Activated naive CD4-positive, alpha-beta T cell (primary cell): ENCODE measurements around the gene SIGLEC1.

Experiments used
- DNase-seq, 4 experiments: peaks; one replicate each; lab custom pipeline; 2025; lab: John Stamatoyannopoulos, UW

Gene SIGLEC1

GRCh38 chr20:3701061-3701998 is 11.1 kb downstream of the SIGLEC1 start:
- no peak for DNase-seq

DNA sequence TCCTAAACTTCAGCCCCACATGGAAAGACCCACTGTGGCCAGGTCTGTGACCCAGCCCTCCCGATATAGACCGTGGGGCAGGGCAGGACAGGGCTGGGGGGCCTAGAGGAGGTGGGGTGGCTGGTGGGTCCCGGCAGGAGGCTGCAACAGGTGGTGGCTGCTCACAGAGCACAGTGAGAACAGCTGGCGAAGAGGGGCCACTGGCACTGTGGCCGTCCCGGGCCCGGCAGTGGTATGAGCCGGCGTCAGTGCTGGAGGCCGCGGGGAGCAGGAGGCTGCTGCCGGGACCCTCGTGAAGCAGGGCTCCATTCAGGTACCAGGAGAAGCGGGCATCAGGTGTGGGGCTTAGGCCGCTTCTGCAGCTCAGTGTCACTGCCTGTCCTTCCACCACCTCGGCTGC is 13.4 kb downstream of the SIGLEC1 start:
- DNase-seq = no peak

GRCh38 chr20:3698591-3699001 is 13.8 kb downstream of the SIGLEC1 start:
- DNase-seq = no peak

DNA sequence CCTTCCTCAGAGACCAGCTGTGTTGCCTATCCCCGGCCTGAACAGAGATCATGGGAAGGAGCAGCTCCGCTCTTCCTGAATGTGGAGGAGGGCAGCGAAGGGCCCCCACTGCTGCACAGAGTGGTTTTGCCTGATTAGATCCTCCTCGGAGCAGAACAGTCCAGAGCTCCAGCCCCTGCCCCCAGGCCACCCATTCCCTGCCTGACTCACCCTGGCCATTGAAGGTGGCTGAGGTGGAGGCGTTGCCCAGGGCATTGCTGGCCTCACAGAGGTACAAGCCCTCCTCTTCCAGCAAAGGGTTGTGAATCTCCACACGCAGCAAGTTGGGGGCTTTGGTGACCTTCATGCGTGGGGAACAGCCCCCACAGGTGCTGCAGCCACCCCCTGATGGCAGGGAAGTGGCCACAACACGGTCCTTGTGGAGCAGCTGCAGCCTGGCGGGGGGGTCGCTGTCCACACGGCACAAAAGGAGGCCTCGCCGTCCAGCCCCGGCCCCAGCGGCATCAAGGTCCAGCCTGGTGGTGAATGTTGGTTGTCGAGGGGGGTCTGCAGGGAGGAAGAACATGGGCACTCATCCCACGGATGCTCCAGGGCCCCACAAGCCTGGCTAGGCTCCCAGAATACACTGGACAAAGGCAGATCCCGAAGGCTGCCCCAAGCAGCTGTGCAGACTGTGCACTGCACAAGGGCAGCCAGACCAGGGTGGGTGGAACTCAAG is 14.7 kb downstream of the SIGLEC1 start:
- no peak for DNase-seq

- no peak for DNase-seq
These were observed 15.4 kb downstream of the SIGLEC1 start for GRCh38 chr20:3696745-3697587.

DNA sequence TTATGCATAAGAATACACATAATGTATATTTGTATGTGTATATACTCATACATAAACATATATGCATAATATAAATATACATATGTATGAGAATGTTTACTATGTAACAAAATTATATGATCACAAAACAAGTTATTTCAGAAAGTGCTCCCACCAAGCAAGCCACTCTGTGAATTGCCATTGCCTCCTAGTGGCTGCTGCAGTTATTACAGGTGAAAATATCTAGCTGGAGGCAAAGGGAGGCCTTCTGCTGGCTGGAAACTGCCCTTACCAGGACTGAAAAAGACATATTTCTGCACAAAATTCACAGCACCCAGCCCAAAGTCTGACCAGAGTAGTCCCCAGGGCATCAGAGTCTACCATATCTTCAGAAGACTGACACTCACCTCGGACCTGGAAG is 16.2 kb downstream of the SIGLEC1 start:
- DNase-seq = no peak

DNA sequence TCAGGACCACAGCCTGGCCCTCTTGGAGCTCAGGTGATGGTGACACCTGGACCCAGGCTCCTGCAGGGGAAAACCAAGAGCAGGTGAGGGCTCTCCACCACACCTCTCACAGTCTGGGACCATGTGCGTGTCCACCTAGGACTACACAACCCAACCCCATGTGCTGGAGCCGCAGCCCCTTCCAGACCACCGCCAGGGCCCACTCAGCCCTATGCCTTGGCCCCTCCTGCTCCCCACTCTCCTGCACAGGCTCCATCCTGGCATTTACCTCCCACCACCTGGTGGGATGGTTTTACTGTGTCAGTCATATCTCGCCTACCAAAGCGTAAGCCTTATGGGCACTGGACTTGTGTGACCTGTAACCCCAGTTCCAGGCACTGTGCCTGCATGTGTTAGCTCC is 17.5 kb downstream of the SIGLEC1 start:
- no peak for DNase-seq

DNA sequence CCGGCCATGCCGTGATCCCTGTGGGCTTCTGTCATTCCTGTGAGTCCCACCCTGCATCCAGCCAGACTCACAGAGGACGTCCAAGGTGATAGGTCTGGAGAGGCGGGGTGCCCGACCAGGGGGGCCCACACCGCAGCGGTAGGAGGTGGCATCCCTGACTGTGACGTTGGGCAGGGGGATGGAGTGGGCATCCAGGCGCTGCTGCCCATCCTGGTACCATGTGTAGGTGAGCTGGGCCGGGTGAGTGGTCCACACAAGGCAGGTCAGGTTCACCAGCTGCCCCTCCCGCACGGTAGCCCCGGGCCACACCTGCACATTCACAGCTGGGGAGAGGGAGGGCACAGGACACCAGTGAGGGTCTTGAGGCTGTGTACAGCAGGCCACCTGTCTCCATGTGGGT is 19.0 kb downstream of the SIGLEC1 start:
- no peak for DNase-seq

GRCh38 chr20:3692706-3693294 is 19.6 kb downstream of the SIGLEC1 start:
- DNase-seq = no peak

DNA sequence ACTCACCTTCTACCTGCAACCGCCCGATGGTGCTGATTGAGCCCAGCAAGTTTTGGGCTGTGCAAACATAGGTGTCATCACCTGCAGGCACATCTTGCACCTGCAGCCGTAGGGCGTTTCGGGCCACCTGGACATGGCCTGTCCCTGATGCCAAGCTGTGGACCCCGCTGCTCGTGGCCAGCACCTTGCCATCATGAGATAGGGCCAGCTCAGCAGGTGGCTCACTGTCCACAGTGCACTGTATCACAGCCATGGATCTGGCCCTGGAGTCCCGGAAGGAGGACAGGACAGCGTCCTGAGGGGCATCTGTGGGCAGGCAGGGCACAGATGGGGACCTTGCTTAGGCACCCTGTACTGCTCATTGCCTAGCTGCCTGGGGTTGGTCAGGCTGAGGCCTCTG is 20.5 kb downstream of the SIGLEC1 start:
- DNase-seq = no peak

GRCh38 chr20:3691306-3691705 is 21.1 kb downstream of the SIGLEC1 start:
- DNase-seq = no peak

DNA sequence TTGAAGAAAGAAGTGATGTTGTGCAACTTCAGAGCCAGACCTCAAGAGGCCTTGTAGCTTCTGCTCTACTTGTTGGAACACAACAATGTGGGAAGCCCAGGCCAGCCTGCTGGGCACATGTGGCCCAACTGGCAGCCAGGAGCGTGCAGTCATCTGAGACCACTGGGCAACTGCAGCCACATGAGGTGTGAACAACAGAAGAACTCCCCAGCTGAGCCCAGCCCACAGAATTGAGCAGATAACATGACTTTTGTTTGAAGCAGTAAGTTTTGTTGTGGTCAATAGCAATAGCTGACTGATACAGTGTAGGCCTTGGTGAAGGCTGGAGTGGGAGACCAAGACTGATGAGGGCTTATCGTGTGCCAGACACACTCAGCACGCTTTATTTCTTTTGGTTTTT is 22.0 kb downstream of the SIGLEC1 start:
- no peak for DNase-seq

DNA sequence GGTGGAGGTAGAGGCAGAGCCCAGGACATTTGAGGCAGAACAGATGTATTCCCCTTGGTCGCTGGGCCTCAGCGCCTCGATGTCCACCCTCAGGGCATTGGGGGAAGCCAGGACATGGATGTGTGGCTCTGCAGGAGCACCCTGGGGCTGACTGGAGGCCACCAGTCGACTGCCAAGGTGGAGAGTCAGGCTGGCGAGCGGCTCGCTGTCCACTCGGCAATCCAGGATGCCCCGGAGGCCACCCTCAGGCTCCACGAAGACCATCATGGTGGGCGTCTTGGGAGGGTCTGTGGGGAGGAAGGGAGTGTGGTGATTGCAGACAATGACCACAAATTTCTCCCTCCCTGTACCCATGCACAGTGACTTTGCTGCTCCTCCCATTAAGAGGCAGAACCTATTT is 22.4 kb downstream of the SIGLEC1 start:
- no peak for DNase-seq

DNA sequence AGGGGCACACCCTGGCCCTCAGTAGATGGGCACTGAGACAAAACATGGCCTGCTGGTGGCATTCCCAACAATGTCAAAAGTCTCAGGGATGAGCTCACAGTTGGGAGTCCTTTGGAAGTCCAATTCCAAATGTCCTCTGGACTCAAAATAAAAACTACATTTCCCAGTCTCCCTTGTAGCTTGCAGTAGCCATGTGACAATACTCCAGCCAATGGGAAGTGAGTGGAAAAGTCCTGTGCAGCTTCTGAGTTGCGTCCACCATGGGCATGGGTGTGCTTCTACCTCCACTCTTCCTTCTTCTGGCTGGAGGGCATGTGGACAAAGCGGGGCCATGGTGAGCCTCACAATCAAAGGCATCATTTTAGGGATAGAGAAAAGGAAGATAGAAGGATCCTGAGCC is 24.7 kb downstream of the SIGLEC1 start:
- DNase-seq = no peak

- DNase-seq = no peak
These were observed 25.5 kb downstream of the SIGLEC1 start for GRCh38 chr20:3686867-3687321.

- no peak for DNase-seq
These were observed 26.0 kb downstream of the SIGLEC1 start for GRCh38 chr20:3686421-3686820.

DNA sequence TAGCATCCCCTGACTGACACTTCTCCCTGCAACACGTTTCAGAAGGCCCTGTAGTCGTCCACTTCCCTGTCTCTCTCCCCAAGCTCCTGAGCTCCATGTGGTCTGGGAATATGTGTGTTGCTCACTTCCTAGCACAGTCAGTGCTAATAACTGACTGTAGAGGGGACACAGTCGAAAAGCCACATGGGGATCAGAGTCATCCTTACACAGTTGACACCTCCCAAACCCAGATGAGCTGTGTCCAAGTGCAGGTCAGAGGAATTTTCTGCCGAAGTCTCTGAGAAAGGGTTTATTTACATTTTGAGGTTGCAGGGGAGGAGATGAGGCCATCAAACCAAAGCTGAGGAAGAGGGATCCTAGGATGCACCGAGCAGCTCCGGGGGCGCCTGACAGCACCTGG is 27.1 kb downstream of the SIGLEC1 start:
- no peak for DNase-seq

- DNase-seq = no peak
These were observed 30.2 kb downstream of the SIGLEC1 start, which contains the start of gene ADAM33 for GRCh38 chr20:3681931-3682781. Gene ADAM33 (minus strand): TSS chr20:3682010. CDS start chr20:3682004, 6 bp downstream.

DNA sequence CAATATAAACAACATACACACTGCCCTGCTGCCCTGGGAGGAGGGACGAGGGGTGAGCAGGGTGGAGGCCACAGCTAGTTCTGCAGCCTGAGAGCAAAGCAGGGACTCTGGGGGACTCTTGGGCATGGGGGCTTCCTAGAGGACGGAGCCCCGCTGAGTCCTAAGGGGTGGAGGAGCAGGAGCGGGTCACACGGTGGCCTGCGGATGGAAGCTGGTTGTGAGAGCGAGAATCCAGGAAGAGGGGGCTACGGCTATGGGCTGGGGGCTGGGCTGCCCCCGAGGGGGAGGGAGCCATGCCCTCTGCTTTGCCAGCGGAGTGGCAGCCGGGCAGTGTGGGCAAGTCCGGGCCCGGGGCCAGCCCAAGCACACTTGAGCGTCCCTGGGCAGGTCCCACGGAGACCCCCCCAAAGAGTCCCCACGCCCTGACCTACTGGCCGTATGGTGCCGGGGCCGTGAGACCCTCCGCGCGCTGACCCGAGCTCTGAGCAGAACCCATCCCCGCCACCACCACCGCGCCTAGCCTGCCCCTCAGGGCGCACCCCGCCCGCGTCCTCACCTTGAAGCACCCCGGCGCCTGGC is 31.0 kb downstream of the SIGLEC1 start:
- no peak for DNase-seq

GRCh38 chr20:3680701-3681351 is 31.6 kb downstream of the SIGLEC1 start:
- DNase-seq = no peak
